Endothelial cell of umbilical vein (primary cell): ENCODE measurements around the gene PFKL. TPM values are rescaled to one million over a fixed set of nuclear protein-coding genes. Genes with fewer than 3 reads are reported as not detected.

Experiments
- BruUV-seq: library from RNA; stranded (reverse); fragments of 400-500 nt; replicated peaks from 2 replicates; lab custom pipeline; 2021; lab: Mats Ljungman, UMichigan
- CTCF ChIA-PET: fragments of 300-600, 350-600 bp; sonication (Branson Sonifier 250); formaldehyde crosslinking; loops from one replicate; lab custom pipeline; 2021; ENCODE audit warnings: antibody characterized with exemption, inconsistent platforms; lab: Charles Lee
- POLR2A ChIA-PET: fragments of 300-600, 350-600 bp; sonication (Branson Sonifier 250); formaldehyde crosslinking; loops from one replicate; lab custom pipeline; 2021; ENCODE audit warnings: antibody characterized with exemption, inconsistent platforms; lab: Charles Lee
- DNase-seq: peaks from one replicate; pipeline ENCODE4 v3.0.0-alpha.2; 2011; ENCODE audit warnings: low read depth, low spot score
- FAIRE-seq: peaks from 2 replicates; lab custom pipeline; 2011; peaks lifted over from hg19 to GRCh38; lab: Jason Lieb, UNC
- H2AFZ ChIP-seq: 2 replicates; pipeline ENCODE4 v1.6.0; 2012; ENCODE audit warnings: low read depth, low read length, control low read depth, inconsistent platforms
- H3K27ac ChIP-seq: 2 replicates; pipeline ENCODE4 v1.5.1; 2011; ENCODE audit warnings: low read depth, mild to moderate bottlenecking, control low read depth, low read length, moderate library complexity; ENCODE audit not compliant: insufficient read depth
- H3K27me3 ChIP-seq, 2 experiments: 2 replicates each; pipeline versions ENCODE4 v1.6.0 to v1.6.1; 2011; ENCODE audit warnings: low read length in 2 of 2, mixed read lengths in 1 of 2; ENCODE audit not compliant: control insufficient read depth in 2 of 2, insufficient read depth in 2 of 2
- H3K36me3 ChIP-seq, 2 experiments: 2 replicates in 1 of 2; 3 replicates in 1 of 2; pipeline ENCODE4 v1.5.1; 2011; ENCODE audit warnings: low read length in 2 of 2, mild to moderate bottlenecking in 1 of 2, moderate library complexity in 1 of 2; ENCODE audit not compliant: control insufficient read depth in 2 of 2, insufficient read depth in 2 of 2; ENCODE audit errors: extremely low read depth in 1 of 2
- H3K4me1 ChIP-seq: 3 replicates; pipeline ENCODE4 v1.5.1; 2011; ENCODE audit warnings: mild to moderate bottlenecking, low read length; ENCODE audit not compliant: control insufficient read depth, insufficient read depth; ENCODE audit errors: extremely low read depth
- H3K4me2 ChIP-seq: 2 replicates; pipeline ENCODE4 v1.6.1; 2011; ENCODE audit warnings: low read length, control low read depth, mixed read lengths; ENCODE audit not compliant: insufficient read depth
- H3K4me3 ChIP-seq, 3 experiments: fragments of 200-600 bp in 1 of 3; sonication (generic), shearing (Covaris generic) in 1 of 3; replicated peaks in 1 of 3; 2 replicates each; pipeline ENCODE4 v1.5.1; 2011 to 2016; ENCODE audit warnings: control low read depth in 3 of 3, low read length in 3 of 3, mild to moderate bottlenecking in 2 of 3, inconsistent platforms in 1 of 3, low read depth in 1 of 3, moderate library complexity in 1 of 3; ENCODE audit not compliant: insufficient read depth in 1 of 3
- H3K79me2 ChIP-seq: 2 replicates; pipeline ENCODE4 v1.6.0; 2012; ENCODE audit warnings: low read length, inconsistent platforms; ENCODE audit not compliant: control insufficient read depth, insufficient read depth
- H3K9ac ChIP-seq: replicated peaks from 2 replicates; pipeline ENCODE3; 2011; ENCODE audit warnings: low read length, control low read depth; ENCODE audit not compliant: insufficient read depth; ENCODE audit errors: extremely low read depth
- H3K9me1 ChIP-seq: replicated peaks from 3 replicates; pipeline ENCODE4 v1.6.0; 2011; ENCODE audit warnings: mild to moderate bottlenecking, low read length; ENCODE audit not compliant: control insufficient read depth, insufficient read depth; ENCODE audit errors: extremely low read depth
- H3K9me3 ChIP-seq: replicated peaks from 2 replicates; pipeline ENCODE4 v1.5.1; 2012; ENCODE audit warnings: low read length, inconsistent platforms; ENCODE audit not compliant: control insufficient read depth, insufficient read depth
- H4K20me1 ChIP-seq: replicated peaks from 2 replicates; pipeline ENCODE3; 2011; ENCODE audit warnings: mild to moderate bottlenecking, low read length; ENCODE audit not compliant: control insufficient read depth, insufficient read depth; ENCODE audit errors: extremely low read depth
- EZH2 ChIP-seq: IDR thresholded peaks from 2 replicates; pipeline ENCODE4 v1.6.1; 2012; ENCODE audit warnings: borderline replicate concordance, low read depth, mild to moderate bottlenecking, moderate library complexity, low read length, inconsistent platforms; ENCODE audit not compliant: severe bottlenecking
- FOS ChIP-seq: IDR thresholded peaks from 2 replicates; pipeline ENCODE4 v1.6.1; 2011; ENCODE audit warnings: mild to moderate bottlenecking, low read length, moderate library complexity, borderline replicate concordance; ENCODE audit not compliant: insufficient read depth
- GATA2 ChIP-seq: IDR thresholded peaks from 2 replicates; pipeline ENCODE4 v1.7.0; 2011; ENCODE audit warnings: low read depth, mild to moderate bottlenecking, moderate library complexity, mixed read lengths, low read length; ENCODE audit not compliant: insufficient read length, insufficient read depth
- JUN ChIP-seq: IDR thresholded peaks from 2 replicates; pipeline ENCODE4 v1.6.1; 2011; ENCODE audit warnings: borderline replicate concordance, low read depth; ENCODE audit not compliant: insufficient read length, insufficient read depth
- MYC ChIP-seq: IDR thresholded peaks from one replicate; pipeline ENCODE4 v1.6.1; 2011; ENCODE audit warnings: mild to moderate bottlenecking, low read depth, low read length
- POLR2A ChIP-seq: IDR thresholded peaks from 2 replicates; pipeline ENCODE4 v1.6.1; 2012; ENCODE audit warnings: low read depth, mild to moderate bottlenecking, control low read depth, low read length
- POLR2AphosphoS5 ChIP-seq: IDR thresholded peaks from 2 replicates; pipeline ENCODE4 v1.6.1; 2012; ENCODE audit warnings: low read depth, mild to moderate bottlenecking, control low read depth, low read length, moderate library complexity; ENCODE audit not compliant: insufficient read depth
- dilution Hi-C: fragments of 300-500 bp; cut with MboI; formaldehyde crosslinking; loops from one replicate; pipeline ENCODE4 v1.15.0; 2019; ENCODE audit warnings: low sequenced_read_pairs; ENCODE audit not compliant: extremely low pct_ligation_motif_present
- intact Hi-C: fragments of 100-400 bp; cut with micrococcal nuclease; formaldehyde crosslinking; loops from one replicate; pipeline ENCODE4 v1.10.0; 2022
- polyA plus RNA-seq, 4 experiments: library from polyadenylated mRNA; depleted of rRNA in 3 of 4; stranded (reverse) in 3 of 4; unstranded in 1 of 4; fragments of >200 nt; gene quantifications; 2 replicates each; pipeline versions ENCODE4 v1.2.1 to v1.2.3, GENCODE V29; 2011 to 2012; ENCODE audit warnings: missing spikeins in 1 of 4
- total RNA-seq: library from RNA; stranded (reverse); gene quantifications from 2 replicates; pipeline ENCODE4 v1.2.3, GENCODE V29; 2021
- TF ChIP-seq, protein P1 (sequence below), 2 donors: IDR thresholded peaks; 1 replicate in 1 of 2; 2 replicates in 1 of 2; pipeline ENCODE4 v1.5.1; 2011; ENCODE audit warnings: low read length in 2 of 2, mild to moderate bottlenecking in 2 of 2, moderate library complexity in 2 of 2, control low read depth in 1 of 2, inconsistent platforms in 1 of 2, low read depth in 1 of 2; ENCODE audit not compliant: insufficient read depth in 1 of 2; ENCODE audit errors: extremely low read depth in 1 of 2

Gene PFKL
- total and polyA plus RNA-seq, 2 donors (not counting 3 experiments of a cell fraction or from before 2014, with no cell fraction given) = 137 to 154 TPM

DNA sequence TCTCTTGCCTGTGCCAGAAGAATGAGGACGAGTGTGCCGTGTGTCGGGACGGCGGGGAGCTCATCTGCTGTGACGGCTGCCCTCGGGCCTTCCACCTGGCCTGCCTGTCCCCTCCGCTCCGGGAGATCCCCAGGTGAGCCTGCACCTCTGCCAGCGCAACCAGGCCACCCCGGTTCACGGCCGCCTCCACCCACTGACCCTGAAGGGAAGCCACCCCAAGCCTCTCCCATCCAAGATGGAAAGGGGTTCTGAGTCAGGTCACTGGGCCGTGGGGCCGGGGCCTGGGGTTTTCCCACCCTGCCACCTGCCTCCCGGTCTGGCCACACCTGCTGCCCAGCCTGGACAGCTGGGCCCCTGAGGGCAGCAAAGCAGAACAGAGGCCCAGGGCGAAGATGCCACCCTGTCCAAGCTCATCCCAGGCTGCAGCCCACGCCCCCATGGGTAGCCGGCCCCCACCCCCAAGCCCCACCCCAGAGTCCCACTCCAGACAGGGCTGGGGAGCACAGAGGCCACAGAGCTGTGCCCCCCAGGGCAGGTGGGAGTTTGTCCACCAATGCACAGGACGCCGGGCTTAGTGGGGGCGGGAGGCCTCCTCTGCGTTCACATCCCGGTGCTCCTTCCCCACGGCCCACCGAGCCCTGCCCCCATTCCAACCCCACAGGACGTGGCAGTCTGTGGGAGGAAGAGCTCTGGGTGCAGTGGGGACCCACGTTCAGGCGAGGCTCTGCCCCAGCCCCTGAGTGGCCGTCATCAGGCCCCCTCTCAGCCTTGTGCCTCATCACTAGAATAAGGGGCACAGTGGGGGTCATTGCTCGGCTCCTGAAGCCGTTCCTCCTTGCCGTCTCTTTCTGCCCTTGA is 8.5 kb upstream of the PFKL start:
- ChIA-PET CTCF (no interaction called here), POLR2A (no interaction called here)
- no peak for FAIRE-seq

More for the DNA sequence above, 8.5 kb upstream of the PFKL start:
- H3K4me2 ChIP-seq = no peak overlapping the region
- no peak for DNase-seq
- dilution Hi-C loops = no loop called here
- BruUV-seq = no TSS peak
- intact Hi-C loops = no loop called here
- no peak overlapping the region for H3K4me3 ChIP-seq
- no peaks in the 10 kb centered on the region for H3K9me3 ChIP-seq
- H3K27me3 ChIP-seq = peaks cover 0 to 3% of the 10 kb centered on the region in 2 experiments
- TF ChIP-seq POLR2A (no peak), EZH2 (no peak), POLR2AphosphoS5 (no peak), FOS (no peak), GATA2 (no peak), JUN (no peak), MYC (no peak)
- TF ChIP-seq, protein P1, sequence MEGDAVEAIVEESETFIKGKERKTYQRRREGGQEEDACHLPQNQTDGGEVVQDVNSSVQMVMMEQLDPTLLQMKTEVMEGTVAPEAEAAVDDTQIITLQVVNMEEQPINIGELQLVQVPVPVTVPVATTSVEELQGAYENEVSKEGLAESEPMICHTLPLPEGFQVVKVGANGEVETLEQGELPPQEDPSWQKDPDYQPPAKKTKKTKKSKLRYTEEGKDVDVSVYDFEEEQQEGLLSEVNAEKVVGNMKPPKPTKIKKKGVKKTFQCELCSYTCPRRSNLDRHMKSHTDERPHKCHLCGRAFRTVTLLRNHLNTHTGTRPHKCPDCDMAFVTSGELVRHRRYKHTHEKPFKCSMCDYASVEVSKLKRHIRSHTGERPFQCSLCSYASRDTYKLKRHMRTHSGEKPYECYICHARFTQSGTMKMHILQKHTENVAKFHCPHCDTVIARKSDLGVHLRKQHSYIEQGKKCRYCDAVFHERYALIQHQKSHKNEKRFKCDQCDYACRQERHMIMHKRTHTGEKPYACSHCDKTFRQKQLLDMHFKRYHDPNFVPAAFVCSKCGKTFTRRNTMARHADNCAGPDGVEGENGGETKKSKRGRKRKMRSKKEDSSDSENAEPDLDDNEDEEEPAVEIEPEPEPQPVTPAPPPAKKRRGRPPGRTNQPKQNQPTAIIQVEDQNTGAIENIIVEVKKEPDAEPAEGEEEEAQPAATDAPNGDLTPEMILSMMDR (IDR thresholded peaks at IDR 0.05; ENCODE audit: extremely low read depth in 1 of 2, insufficient read depth in 1 of 2, low read depth in 1 of 2, low read length in 2 of 2) = no peak
- no peaks in the 10 kb centered on the region for H3K79me2 ChIP-seq
- no peaks in the 10 kb centered on the region for H3K36me3 ChIP-seq
- H3K9ac ChIP-seq = no peak overlapping the region
- no peaks in the 10 kb centered on the region for H4K20me1 ChIP-seq
- H3K4me1 ChIP-seq = no peaks in the 10 kb centered on the region
- H3K9me1 ChIP-seq = no peaks in the 10 kb centered on the region
- H2AFZ ChIP-seq = no peak overlapping the region
- no peak overlapping the region for H3K27ac ChIP-seq
